GM18870 (cell line): ENCODE measurements around the gene MTOR.
"Not testable (repeated sequence)": the region's sequence is repeated elsewhere in the genome, so short reads cannot be mapped to it uniquely, and the experiment has no call there.

ENCODE experiments used
- ATAC-seq: cut with Tn5 transposase; IDR thresholded peaks from one replicate; pipeline ENCODE4 v1.9.1; 2021; ENCODE audit warnings: moderate library complexity; ENCODE audit not compliant: unreplicated experiment

Gene MTOR

GRCh38 chr1:11067716-11068599 is 194.4 kb downstream of the MTOR start:
- ATAC-seq, result no peak

- no peak for ATAC-seq
Observed at GRCh38 chr1:11065796-11066195, 196.6 kb downstream of the MTOR start.

- ATAC-seq, result no peak
Observed at GRCh38 chr1:11064942-11065341, 197.4 kb downstream of the MTOR start.

GRCh38 chr1:11063937-11064537 is 198.3 kb downstream of the MTOR start:
- not testable (repeated sequence) for ATAC-seq

GRCh38 chr1:11062965-11063401 is 199.4 kb downstream of the MTOR start:
- ATAC-seq, result peak; percentile 62

GRCh38 chr1:11061652-11062365 is 200.5 kb downstream of the MTOR start:
- ATAC-seq, result no peak

- ATAC-seq, result no peak
Observed at GRCh38 chr1:11059968-11060830, 202.2 kb downstream of the MTOR start, which contains the start of gene SRM. Gene SRM (minus strand): TSS chr1:11060018. CDS start chr1:11059943, 75 bp downstream.

GRCh38 chr1:11059155-11059967 is 203.0 kb downstream of the MTOR start:
- ATAC-seq, result no peak

GRCh38 chr1:11058595-11059154 is 203.7 kb downstream of the MTOR start:
- no peak for ATAC-seq

GRCh38 chr1:11058026-11058425 is 204.3 kb downstream of the MTOR start:
- no peak for ATAC-seq

GRCh38 chr1:11057477-11057876 is 204.9 kb downstream of the MTOR start:
- no peak for ATAC-seq
